Activated naive CD4-positive, alpha-beta T cell treated with anti-CD3 and anti-CD28 coated beads, Interleukin-2, amount 50 U/mL, for 16 hours (primary cell): ENCODE data around the gene RHEBL1.

Experiments used
- DNase-seq: peaks from one replicate; pipeline ENCODE4 v3.0.0-alpha.2; 2020

Gene RHEBL1

GRCh38 chr12:49054096-49054495 is 15.7 kb downstream of the RHEBL1 start:
- DNase-seq: no peak

- no peak for DNase-seq
These were observed 17.1 kb downstream of the RHEBL1 start for GRCh38 chr12:49052451-49053208.

- DNase-seq: no peak
These were observed 17.9 kb downstream of the RHEBL1 start for GRCh38 chr12:49051777-49052438.

GRCh38 chr12:49051373-49051764 is 18.4 kb downstream of the RHEBL1 start:
- DNase-seq: no peak

- no peak for DNase-seq
These were observed 19.0 kb downstream of the RHEBL1 start for GRCh38 chr12:49050507-49051372.

- no peak for DNase-seq
These were observed 20.1 kb downstream of the RHEBL1 start for GRCh38 chr12:49049566-49050224.

- DNase-seq: no peak
These were observed 20.8 kb downstream of the RHEBL1 start for GRCh38 chr12:49048953-49049352.

- DNase-seq: no peak
These were observed 23.5 kb downstream of the RHEBL1 start for GRCh38 chr12:49046129-49046895.

GRCh38 chr12:49044660-49045059 is 25.1 kb downstream of the RHEBL1 start:
- no peak for DNase-seq

GRCh38 chr12:49043856-49044258 is 25.9 kb downstream of the RHEBL1 start:
- DNase-seq: peak; percentile 83

- no peak for DNase-seq
These were observed 26.5 kb downstream of the RHEBL1 start for GRCh38 chr12:49043241-49043640.

- no peak for DNase-seq
These were observed 27.8 kb downstream of the RHEBL1 start for GRCh38 chr12:49041881-49042484.

GRCh38 chr12:49041036-49041880 is 28.5 kb downstream of the RHEBL1 start:
- no peak for DNase-seq

- no peak for DNase-seq
These were observed 29.4 kb downstream of the RHEBL1 start for GRCh38 chr12:49040364-49040855.

- no peak for DNase-seq
These were observed 30.1 kb downstream of the RHEBL1 start for GRCh38 chr12:49039421-49040363.

- DNase-seq: no peak
These were observed 31.4 kb downstream of the RHEBL1 start for GRCh38 chr12:49038291-49038955.

GRCh38 chr12:49037947-49038237 is 31.9 kb downstream of the RHEBL1 start:
- DNase-seq: no peak

GRCh38 chr12:49037111-49037946 is 32.5 kb downstream of the RHEBL1 start:
- DNase-seq: no peak
